Measurements from ENCODE around the gene DAGLB.
"Not testable (repeated sequence)": the region's sequence is repeated elsewhere in the genome, so short reads cannot be mapped to it uniquely, and the experiment has no call there.

Gene DAGLB

GRCh38 chr7:6423942-6424701 lies 23.6 kb downstream of the DAGLB start:
- no peak for DNase-seq

GRCh38 chr7:6422926-6423632 lies 24.7 kb downstream of the DAGLB start:
- DNase-seq: no peak

- DNase-seq: no peak
Measured at GRCh38 chr7:6422095-6422494, 25.7 kb downstream of the DAGLB start.

GRCh38 chr7:6420680-6421079 lies 27.1 kb downstream of the DAGLB start:
- DNase-seq: no peak

GRCh38 chr7:6419310-6419773 lies 28.4 kb downstream of the DAGLB start:
- no peak for DNase-seq

- DNase-seq: no peak
Measured at GRCh38 chr7:6417408-6417807, 30.3 kb downstream of the DAGLB start.

GRCh38 chr7:6416516-6417145 lies 31.1 kb downstream of the DAGLB start:
- no peak for DNase-seq

GRCh38 chr7:6413637-6414036 lies 34.1 kb downstream of the DAGLB start:
- no peak for DNase-seq

- DNase-seq: no peak
Measured at GRCh38 chr7:6409944-6410693, 37.6 kb downstream of the DAGLB start.

- DNase-seq: no peak
Measured at GRCh38 chr7:6409091-6409490, 38.7 kb downstream of the DAGLB start.

GRCh38 chr7:6407434-6407833 lies 40.3 kb downstream of the DAGLB start:
- DNase-seq: no peak

- no peak for DNase-seq
Measured at GRCh38 chr7:6406121-6406520, 41.6 kb downstream of the DAGLB start.

GRCh38 chr7:6403907-6404306 lies 43.8 kb downstream of the DAGLB start:
- no peak for DNase-seq

- no peak for DNase-seq
Measured at GRCh38 chr7:6402741-6403140, 45.0 kb downstream of the DAGLB start.

GRCh38 chr7:6402041-6402440 lies 45.7 kb downstream of the DAGLB start:
- no peak for DNase-seq

- no peak for DNase-seq
Measured at GRCh38 chr7:6401536-6401935, 46.2 kb downstream of the DAGLB start.

GRCh38 chr7:6400243-6401105 lies 47.3 kb downstream of the DAGLB start:
- not testable (repeated sequence) for DNase-seq

GRCh38 chr7:6399351-6399750 lies 48.4 kb downstream of the DAGLB start:
- DNase-seq: no peak

GRCh38 chr7:6398943-6399342 lies 48.8 kb downstream of the DAGLB start:
- no peak for DNase-seq

GRCh38 chr7:6397759-6398495 lies 49.8 kb downstream of the DAGLB start:
- not testable (repeated sequence) for DNase-seq

- DNase-seq: no peak
Measured at GRCh38 chr7:6395898-6396595, 51.7 kb downstream of the DAGLB start.
